ENCODE results near the gene SOCS3. TPM values are rescaled to one million over a fixed set of nuclear protein-coding genes. Genes with fewer than 3 reads are reported as not detected.
A peak's percentile ranks its signal among the peaks of the same experiment; 100 is the strongest.

The SOCS3 gene
- total RNA-seq, 2 donors from 2014 or later: 10.6 to 59.6 TPM

DNA sequence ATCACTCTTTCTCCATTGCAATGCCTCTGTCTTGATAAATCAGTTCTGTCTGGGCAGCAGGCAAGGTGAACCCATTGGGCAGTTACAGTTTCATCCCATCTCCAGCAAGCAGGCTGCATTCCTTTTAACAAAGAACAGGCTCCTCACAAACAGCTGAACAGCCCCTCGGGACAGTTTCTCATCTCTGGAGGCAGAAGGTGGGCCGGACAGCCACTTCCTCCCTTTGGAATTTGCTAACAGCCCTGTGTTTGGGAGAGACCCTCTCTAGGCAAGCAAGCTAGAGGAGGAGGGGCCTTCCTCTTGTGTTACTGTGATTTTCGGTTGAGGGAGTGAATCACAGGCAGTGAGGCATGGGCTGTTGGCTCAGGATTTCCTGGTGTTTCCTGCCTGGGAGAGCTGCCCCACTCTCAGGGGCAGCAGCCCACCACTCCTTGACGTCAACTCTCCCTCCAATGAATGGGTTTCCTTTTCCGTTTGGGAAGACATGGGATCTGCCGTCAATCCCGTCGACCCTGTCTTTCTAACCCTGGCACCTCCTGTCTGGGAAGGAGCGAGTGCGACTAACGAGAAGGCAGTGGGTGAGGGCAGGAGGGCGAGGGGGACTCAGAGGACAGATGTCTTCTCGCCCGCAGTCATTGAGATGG is 14.9 kb upstream of the SOCS3 start:
- H3K27ac ChIP-seq: no peak overlapping the region
- no peak for DNase-seq (ENCODE audit: low spot score)
- no peaks in the 10 kb centered on the region for H3K36me3 ChIP-seq
- 63% methylated on average over 14 of the region's 14 CpGs for WGBS
- intact Hi-C loops (cut with DNase I): no loop called here
- no peaks in the 10 kb centered on the region for H3K9me3 ChIP-seq
- no peak overlapping the region for H3K4me3 ChIP-seq
- no peaks in the 10 kb centered on the region for H3K27me3 ChIP-seq (replicated peaks; ENCODE audit: insufficient read depth)
- H3K4me1 ChIP-seq (replicated peaks): peaks cover 9% of the 10 kb centered on the region
- TF ChIP-seq CTCF (IDR thresholded peaks at IDR 0.05) (no peak), POLR2A (IDR thresholded peaks at IDR 0.05) (no peak), POLR2AphosphoS5 (IDR thresholded peaks at IDR 0.05) (no peak)

GRCh38 chr17:78374189-78374588 is 14.3 kb upstream of the SOCS3 start:
- Histone ChIP-seq H3K4me1 (replicated peaks) (peaks cover 4% of the 10 kb centered on the region), H3K27ac (no peak overlapping the region), H3K4me3 (no peak overlapping the region), H3K27me3 (replicated peaks; ENCODE audit: insufficient read depth) (no peaks in the 10 kb centered on the region), H3K9me3 (no peaks in the 10 kb centered on the region), H3K36me3 (no peaks in the 10 kb centered on the region)
- 26% methylated on average over 6 of the region's 6 CpGs for WGBS
- no peak for DNase-seq (ENCODE audit: low spot score)
- TF ChIP-seq CTCF (IDR thresholded peaks at IDR 0.05): no peak
- no peak for TF ChIP-seq POLR2A (IDR thresholded peaks at IDR 0.05)
- peak; percentile 11 for TF ChIP-seq POLR2AphosphoS5 (IDR thresholded peaks at IDR 0.05)
- intact Hi-C loops (cut with DNase I): no loop called here

- Histone ChIP-seq H3K27me3 (replicated peaks; ENCODE audit: insufficient read depth) (no peaks in the 10 kb centered on the region), H3K27ac (no peak overlapping the region), H3K4me1 (replicated peaks) (peaks cover 2% of the 10 kb centered on the region), H3K9me3 (no peaks in the 10 kb centered on the region), H3K36me3 (no peaks in the 10 kb centered on the region), H3K4me3 (no peak overlapping the region)
- TF ChIP-seq POLR2A (IDR thresholded peaks at IDR 0.05) (no peak), POLR2AphosphoS5 (IDR thresholded peaks at IDR 0.05) (no peak), CTCF (IDR thresholded peaks at IDR 0.05) (no peak)
- no peak for DNase-seq (ENCODE audit: low spot score)
- intact Hi-C loops (cut with DNase I): no loop called here
- 69% methylated on average over 5 of the region's 5 CpGs for WGBS
Observed at GRCh38 chr17:78372841-78373240, 13.0 kb upstream of the SOCS3 start.

GRCh38 chr17:78371056-78371455 is 11.2 kb upstream of the SOCS3 start:
- Histone ChIP-seq H3K36me3 (no peaks in the 10 kb centered on the region), H3K27ac (no peak overlapping the region), H3K4me3 (no peak overlapping the region), H3K27me3 (replicated peaks; ENCODE audit: insufficient read depth) (no peaks in the 10 kb centered on the region), H3K9me3 (no peaks in the 10 kb centered on the region), H3K4me1 (replicated peaks) (no peaks in the 10 kb centered on the region)
- intact Hi-C loops (cut with DNase I): no loop called here
- WGBS: 82% methylated on average over 7 of the region's 7 CpGs
- TF ChIP-seq CTCF (IDR thresholded peaks at IDR 0.05) (no peak), POLR2AphosphoS5 (IDR thresholded peaks at IDR 0.05) (no peak), POLR2A (IDR thresholded peaks at IDR 0.05) (no peak)
- DNase-seq (ENCODE audit: low spot score): no peak

DNA sequence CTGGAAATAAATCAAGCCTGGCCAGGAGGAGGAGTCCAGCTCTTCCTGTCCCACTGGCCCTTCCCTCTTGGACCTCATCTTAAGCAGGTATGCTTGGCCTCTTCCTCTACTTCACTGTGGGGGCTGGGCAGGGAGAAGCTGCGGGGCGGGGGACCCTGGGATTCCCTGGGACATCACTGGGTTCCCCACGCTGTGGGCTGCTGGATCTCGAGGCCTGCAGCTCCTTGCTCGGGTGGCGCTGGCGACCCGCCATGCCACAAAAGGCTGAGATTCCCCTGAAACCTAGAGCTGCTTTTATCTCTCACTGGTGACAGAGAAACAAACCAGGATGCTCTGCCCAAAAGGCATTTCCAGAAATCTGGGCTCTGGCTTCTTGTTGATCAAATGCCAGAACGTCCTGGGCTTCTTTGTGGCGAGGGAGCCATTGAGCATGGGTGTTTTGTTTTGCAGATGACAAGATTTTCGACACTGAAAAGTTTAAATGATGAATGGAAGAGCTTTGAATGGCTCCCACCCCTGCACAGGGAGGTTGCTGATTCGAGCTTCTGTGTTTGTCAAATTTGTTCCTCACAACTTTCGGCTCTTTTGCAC is 10.0 kb upstream of the SOCS3 start:
- H3K4me3 ChIP-seq: no peak overlapping the region
- H3K4me1 ChIP-seq (replicated peaks): no peaks in the 10 kb centered on the region
- no peaks in the 10 kb centered on the region for H3K9me3 ChIP-seq
- intact Hi-C loops (cut with DNase I): no loop called here
- TF ChIP-seq POLR2A (IDR thresholded peaks at IDR 0.05): no peak
- TF ChIP-seq CTCF (IDR thresholded peaks at IDR 0.05): no peak
- TF ChIP-seq POLR2AphosphoS5 (IDR thresholded peaks at IDR 0.05): no peak
- DNase-seq (ENCODE audit: low spot score): no peak
- 54% methylated on average over 13 of the region's 13 CpGs for WGBS
- H3K27ac ChIP-seq: no peak overlapping the region
- H3K36me3 ChIP-seq: no peaks in the 10 kb centered on the region
- no peaks in the 10 kb centered on the region for H3K27me3 ChIP-seq (replicated peaks; ENCODE audit: insufficient read depth)

Data from prostate gland (tissue), 2 donors.